KMS-11 (cell line): ENCODE measurements around the gene ZNF668.

ENCODE experiments used
- H2AFZ ChIP-seq: fragments of 200-600 bp; sonication (generic); 2 replicates; pipeline ENCODE4 v1.6.1; 2016; ENCODE audit warnings: antibody characterized with exemption, mixed run types, low read depth
- H3K27ac ChIP-seq: fragments of 200-600 bp; sonication (generic); 2 replicates; pipeline ENCODE4 v1.6.1; 2016; ENCODE audit warnings: mild to moderate bottlenecking, mixed run types
- H3K27me3 ChIP-seq: fragments of 200-600 bp; sonication (generic); 2 replicates; pipeline ENCODE4 v1.6.1; 2017; ENCODE audit warnings: mild to moderate bottlenecking, low read depth, mixed run types, moderate library complexity; ENCODE audit not compliant: insufficient read depth
- H3K36me3 ChIP-seq: fragments of 200-600 bp; sonication (generic); 2 replicates; pipeline ENCODE4 v1.6.1; 2017; ENCODE audit warnings: mild to moderate bottlenecking, mixed run types; ENCODE audit not compliant: insufficient read depth
- H3K4me1 ChIP-seq: fragments of 200-600 bp; sonication (generic); 2 replicates; pipeline ENCODE4 v1.6.1; 2016; ENCODE audit warnings: mild to moderate bottlenecking, low read depth, mixed run types; ENCODE audit not compliant: poor library complexity, severe bottlenecking
- H3K4me2 ChIP-seq: fragments of 200-600 bp; sonication (generic); 2 replicates; pipeline ENCODE4 v1.7.0; 2016; ENCODE audit warnings: mild to moderate bottlenecking, mixed run types
- H3K4me3 ChIP-seq: fragments of 200-600 bp; sonication (generic); IDR thresholded peaks from 2 replicates; pipeline ENCODE4 v1.6.1; 2017; ENCODE audit warnings: low read depth, low read length, mixed read lengths; ENCODE audit not compliant: insufficient read depth
- H3K79me2 ChIP-seq: fragments of 200-600 bp; sonication (generic); 2 replicates; pipeline ENCODE4 v1.6.1; 2016; ENCODE audit warnings: low read depth, mixed run types; ENCODE audit not compliant: insufficient read depth
- H3K9ac ChIP-seq: fragments of 200-600 bp; sonication (generic); 2 replicates; pipeline ENCODE4 v1.6.1; 2016; ENCODE audit warnings: mild to moderate bottlenecking, mixed run types
- H4K20me1 ChIP-seq: fragments of 200-600 bp; sonication (generic); 2 replicates; pipeline ENCODE4 v1.6.1; 2016; ENCODE audit warnings: mild to moderate bottlenecking, mixed run types; ENCODE audit not compliant: insufficient read depth
- CTCF ChIP-seq: fragments of 200-600 bp; sonication (generic); conservative IDR thresholded peaks from 2 replicates; pipeline ENCODE4 v1.6.1; 2017; ENCODE audit warnings: low read depth, mild to moderate bottlenecking, antibody characterized with exemption, low read length, moderate library complexity, mixed read lengths

ZNF668 gene

GRCh38 chr16:31087971-31088370, 13.9 kb upstream of the ZNF668 start:
- H3K27me3 ChIP-seq: no peaks in the 10 kb centered on the region
- no peak overlapping the region for H3K27ac ChIP-seq
- H3K9ac ChIP-seq: no peak overlapping the region
- H3K79me2 ChIP-seq: 0 out of 2 replicates have a peak, but pooled peaks cover 13% of the 10 kb centered on the region
- H3K4me3 ChIP-seq: no peak overlapping the region
- no peaks in the 10 kb centered on the region for H4K20me1 ChIP-seq
- no peak for TF ChIP-seq CTCF
- no peak overlapping the region for H2AFZ ChIP-seq
- H3K36me3 ChIP-seq: no peaks in the 10 kb centered on the region
- no peak overlapping the region for H3K4me2 ChIP-seq
- H3K4me1 ChIP-seq: no peaks in the 10 kb centered on the region

- Histone ChIP-seq H4K20me1 (no peaks in the 10 kb centered on the region), H3K9ac (no peak overlapping the region), H3K27ac (no peak overlapping the region), H3K36me3 (no peaks in the 10 kb centered on the region), H3K4me1 (no peaks in the 10 kb centered on the region), H2AFZ (no peak overlapping the region), H3K4me2 (no peak overlapping the region), H3K4me3 (no peak overlapping the region), H3K27me3 (no peaks in the 10 kb centered on the region), H3K79me2 (0 out of 2 replicates have a peak, but pooled peaks cover 8% of the 10 kb centered on the region)
- no peak for TF ChIP-seq CTCF
These were observed 13.4 kb upstream of the ZNF668 start for GRCh38 chr16:31087481-31087880.

- no peak overlapping the region for H3K4me2 ChIP-seq
- no peak for TF ChIP-seq CTCF
- no peaks in the 10 kb centered on the region for H4K20me1 ChIP-seq
- H2AFZ ChIP-seq: no peak overlapping the region
- no peaks in the 10 kb centered on the region for H3K27me3 ChIP-seq
- no peaks in the 10 kb centered on the region for H3K36me3 ChIP-seq
- H3K27ac ChIP-seq: no peak overlapping the region
- H3K9ac ChIP-seq: no peak overlapping the region
- no peak overlapping the region for H3K4me3 ChIP-seq
- H3K79me2 ChIP-seq: 0 out of 2 replicates have a peak, but pooled peaks cover 3% of the 10 kb centered on the region
- H3K4me1 ChIP-seq: no peaks in the 10 kb centered on the region
These were observed 12.5 kb upstream of the ZNF668 start for GRCh38 chr16:31086629-31086906.

GRCh38 chr16:31085873-31086628, 12.0 kb upstream of the ZNF668 start:
- TF ChIP-seq CTCF: no peak
- no peak overlapping the region for H3K4me3 ChIP-seq
- H3K27me3 ChIP-seq: no peaks in the 10 kb centered on the region
- H3K36me3 ChIP-seq: no peaks in the 10 kb centered on the region; the same call in 1 of the 2 replicates
- no peak overlapping the region for H2AFZ ChIP-seq
- no peaks in the 10 kb centered on the region for H3K4me1 ChIP-seq
- H3K27ac ChIP-seq: no peak overlapping the region
- H3K79me2 ChIP-seq: no peaks in the 10 kb centered on the region
- no peak overlapping the region for H3K9ac ChIP-seq
- H4K20me1 ChIP-seq: no peaks in the 10 kb centered on the region
- H3K4me2 ChIP-seq: no peak overlapping the region
